ENCODE measurements around the gene KLHL7.
"Not testable (repeated sequence)": the region's sequence is repeated elsewhere in the genome, so short reads cannot be mapped to it uniquely, and the experiment has no call there.

KLHL7 gene

GRCh38 chr7:23220690-23221305, 115.2 kb downstream of the KLHL7 start:
- no peak overlapping the region for H3K27ac ChIP-seq
- no peak for DNase-seq
- no peaks in the 10 kb centered on the region for H3K27me3 ChIP-seq (replicated peaks)
- in situ Hi-C loops (cut with HindIII; ENCODE audit: low pct_ligation_motif_present, low sequenced_read_pairs): no loop called here
- no peak overlapping the region for H3K4me3 ChIP-seq (ENCODE audit: low read depth, low read length)
- no peaks in the 10 kb centered on the region for H3K36me3 ChIP-seq (replicated peaks)
- no peak for TF ChIP-seq CTCF (IDR thresholded peaks at IDR 0.05; ENCODE audit: low read depth, low read length, missing control alignments)

- Histone ChIP-seq H3K27ac (no peak overlapping the region), H3K4me3 (ENCODE audit: low read depth, low read length) (no peak overlapping the region), H3K36me3 (replicated peaks) (no peaks in the 10 kb centered on the region), H3K27me3 (replicated peaks) (no peaks in the 10 kb centered on the region)
- in situ Hi-C loops (cut with HindIII; ENCODE audit: low pct_ligation_motif_present, low sequenced_read_pairs): no loop called here
- DNase-seq: no peak
- no peak for TF ChIP-seq CTCF (IDR thresholded peaks at IDR 0.05; ENCODE audit: low read depth, low read length, missing control alignments)
Measured at GRCh38 chr7:23222439-23223030, 117.0 kb downstream of the KLHL7 start.

- H3K36me3 ChIP-seq (replicated peaks); H3K27ac ChIP-seq; DNase-seq; H3K27me3 ChIP-seq (replicated peaks); H3K4me3 ChIP-seq (ENCODE audit: low read depth, low read length); in situ Hi-C loops (cut with HindIII; ENCODE audit: low pct_ligation_motif_present, low sequenced_read_pairs): not testable (repeated sequence)
Measured at GRCh38 chr7:23224364-23224763, 118.8 kb downstream of the KLHL7 start.

GRCh38 chr7:23226844-23227450, 121.4 kb downstream of the KLHL7 start:
- H3K27me3 ChIP-seq (replicated peaks): no peaks in the 10 kb centered on the region
- in situ Hi-C loops (cut with HindIII; ENCODE audit: low pct_ligation_motif_present, low sequenced_read_pairs): no loop called here
- no peaks in the 10 kb centered on the region for H3K36me3 ChIP-seq (replicated peaks)
- no peak overlapping the region for H3K4me3 ChIP-seq (ENCODE audit: low read depth, low read length)
- H3K27ac ChIP-seq: no peak overlapping the region
- DNase-seq: no peak
- TF ChIP-seq CTCF (IDR thresholded peaks at IDR 0.05; ENCODE audit: low read depth, low read length, missing control alignments): no peak

Measured in brain microvascular endothelial cell (primary cell).